ENCODE results near the gene KIAA0753.

KIAA0753 gene

GRCh38 chr17:6640536-6641246 is at the start of gene KIAA0753, which contains the start of gene TXNDC17:
Gene KIAA0753, minus strand, starts transcription at chr17:6640711. Its CDS starts 5,608 bp downstream, at chr17:6635103.
Gene TXNDC17, plus strand, starts transcription at chr17:6641060. Its CDS starts 23 bp downstream, at chr17:6641083.
- peak; percentile 74 for DNase-seq (ENCODE audit: low read depth)

- DNase-seq (ENCODE audit: low read depth), result no peak
These were observed 48.4 kb upstream of the KIAA0753 start for GRCh38 chr17:6688944-6689343.

- no peak for DNase-seq (ENCODE audit: low read depth)
These were observed 45.5 kb upstream of the KIAA0753 start for GRCh38 chr17:6686026-6686425.

- DNase-seq (ENCODE audit: low read depth), result no peak
These were observed 44.6 kb upstream of the KIAA0753 start for GRCh38 chr17:6684881-6685767.

- no peak for DNase-seq (ENCODE audit: low read depth)
These were observed 43.9 kb upstream of the KIAA0753 start for GRCh38 chr17:6684460-6684783.

- no peak for DNase-seq (ENCODE audit: low read depth)
These were observed 43.4 kb upstream of the KIAA0753 start for GRCh38 chr17:6683730-6684459.

- DNase-seq (ENCODE audit: low read depth), result no peak
These were observed 42.7 kb upstream of the KIAA0753 start for GRCh38 chr17:6683081-6683684.

GRCh38 chr17:6682339-6682738 is 41.8 kb upstream of the KIAA0753 start:
- no peak for DNase-seq (ENCODE audit: low read depth)

GRCh38 chr17:6681671-6682070 is 41.2 kb upstream of the KIAA0753 start:
- no peak for DNase-seq (ENCODE audit: low read depth)

GRCh38 chr17:6681176-6681575 is 40.7 kb upstream of the KIAA0753 start:
- no peak for DNase-seq (ENCODE audit: low read depth)

GRCh38 chr17:6679241-6679640 is 38.7 kb upstream of the KIAA0753 start:
- DNase-seq (ENCODE audit: low read depth), result no peak

GRCh38 chr17:6677946-6678345 is 37.4 kb upstream of the KIAA0753 start:
- no peak for DNase-seq (ENCODE audit: low read depth)

GRCh38 chr17:6677158-6677831 is 36.8 kb upstream of the KIAA0753 start:
- peak; percentile 31 for DNase-seq (ENCODE audit: low read depth)

- DNase-seq (ENCODE audit: low read depth), result no peak
These were observed 36.3 kb upstream of the KIAA0753 start for GRCh38 chr17:6676802-6677157.

- no peak for DNase-seq (ENCODE audit: low read depth)
These were observed 34.8 kb upstream of the KIAA0753 start for GRCh38 chr17:6675201-6675825.

GRCh38 chr17:6674586-6674985 is 34.1 kb upstream of the KIAA0753 start:
- DNase-seq (ENCODE audit: low read depth), result no peak

- DNase-seq (ENCODE audit: low read depth), result no peak
These were observed 30.9 kb upstream of the KIAA0753 start for GRCh38 chr17:6671431-6671830.

- no peak for DNase-seq (ENCODE audit: low read depth)
These were observed 30.5 kb upstream of the KIAA0753 start for GRCh38 chr17:6670999-6671398.

- no peak for DNase-seq (ENCODE audit: low read depth)
These were observed 30.1 kb upstream of the KIAA0753 start for GRCh38 chr17:6670571-6670970.

- no peak for DNase-seq (ENCODE audit: low read depth)
These were observed 29.1 kb upstream of the KIAA0753 start for GRCh38 chr17:6669479-6670212.

Data from stromal cell of bone marrow (primary cell).